ENCODE data around the gene AFG1L. TPM values are rescaled to one million over a fixed set of nuclear protein-coding genes. Genes with fewer than 3 reads are reported as not detected.

AFG1L gene
- polyA plus RNA-seq, 1 of the 3 experiments (the other 2 are of a cell fraction) = 0.71 TPM

- Histone ChIP-seq H3K36me3 (replicated peaks in 1 of 2; ENCODE audit: control insufficient read depth in 1 of 2, insufficient read depth in 2 of 2, low read length in 1 of 2) (no peaks in the 10 kb centered on the region), H3K27me3 (ENCODE audit: insufficient read depth) (no peaks in the 10 kb centered on the region), H3K4me2 (no peak overlapping the region), H3K9me2 (no peaks in the 10 kb centered on the region), H3F3A (replicated peaks; ENCODE audit: insufficient read depth) (peaks cover 5% of the 10 kb centered on the region), H2AFZ (ENCODE audit: low read depth) (no peak overlapping the region), H3K79me2 (ENCODE audit: insufficient read depth) (no peaks in the 10 kb centered on the region), H3K9me3 (no peaks in the 10 kb centered on the region), H3K4me1 (ENCODE audit: control insufficient read depth in 1 of 2, insufficient read depth in 2 of 2, low read depth in 1 of 2, low read length in 1 of 2) (peaks cover 0 to 6% of the 10 kb centered on the region in 2 experiments; a peak in 1 of 4 replicates), H4K20me1 (ENCODE audit: insufficient read depth) (no peaks in the 10 kb centered on the region), H3K27ac (ENCODE audit: low read depth in 2 of 2, low read length in 1 of 2) (no peak overlapping the region), H3K4me3 (ENCODE audit: low read depth in 2 of 2, low read length in 1 of 2) (no peak overlapping the region), H3K9ac (no peak overlapping the region)
- 95% methylated on average over 5 of the region's 5 CpGs for WGBS (ENCODE audit: low lambda C conversion rate)
- no peak for DNase-seq
- ChIA-PET POLR2A (interaction anchor here (0.6 kb wide), 2 partner anchors 336 to 452 kb away, joined by 3 read pairs; no protein-coding TSS in a partner anchor), CTCF (interaction anchor here (1.0 to 7.1 kb wide), 5 partner anchors 13 to 517 kb away, joined by 4 to 52 read pairs (median 6); no protein-coding TSS in a partner anchor)
- no peak for TF ChIP-seq GATA2 (CRISPR knock-in tag; IDR thresholded peaks at IDR 0.05)
Measured at GRCh38 chr6:108556250-108556649, 261.4 kb downstream of the AFG1L start.

DNA sequence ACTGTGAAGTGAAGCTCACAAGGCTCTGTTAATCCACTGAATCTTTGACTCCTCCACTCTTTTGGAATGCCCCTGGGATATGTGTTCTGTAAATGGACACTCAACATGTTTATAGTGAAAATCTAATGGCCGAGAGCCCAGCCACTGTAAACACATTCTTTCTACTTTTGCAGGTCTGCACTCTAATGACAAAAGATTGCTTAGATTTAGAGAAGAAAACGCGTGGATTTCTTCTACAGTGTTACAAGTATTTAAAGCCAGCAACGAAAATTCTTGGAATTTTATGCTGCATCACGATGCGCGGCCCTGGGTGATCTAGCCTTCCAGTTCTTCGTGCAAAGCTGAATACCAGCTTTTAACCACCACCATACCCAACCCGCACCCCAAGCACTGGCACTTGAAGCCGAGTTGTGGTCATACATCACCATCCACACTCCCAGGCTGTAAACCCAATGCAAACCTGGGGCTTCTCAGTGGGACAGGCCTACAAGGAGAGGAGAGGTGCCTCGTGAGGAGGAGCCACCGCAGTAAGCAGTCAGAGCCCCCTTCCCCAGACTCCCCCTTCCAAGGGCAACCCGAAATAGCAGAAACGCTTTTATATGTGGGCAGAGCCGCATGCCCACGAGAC lies 262.1 kb downstream of the AFG1L start:
- TF ChIP-seq, protein P1, sequence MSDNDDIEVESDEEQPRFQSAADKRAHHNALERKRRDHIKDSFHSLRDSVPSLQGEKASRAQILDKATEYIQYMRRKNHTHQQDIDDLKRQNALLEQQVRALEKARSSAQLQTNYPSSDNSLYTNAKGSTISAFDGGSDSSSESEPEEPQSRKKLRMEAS (IDR thresholded peaks at IDR 0.05; ENCODE audit: low read depth) = no peak
- TF ChIP-seq TAF1 (IDR thresholded peaks at IDR 0.05; ENCODE audit: borderline replicate concordance, low read depth, low read length) (no peak), MXI1 (IDR thresholded peaks at IDR 0.05; ENCODE audit: low read depth, low read length) (no peak)
- Histone ChIP-seq H3K27ac (ENCODE audit: low read depth in 2 of 2, low read length in 1 of 2) (peak overlapping the region in 1 of 2 experiments; percentile 98; a peak in 2 of 4 replicates), H3K4me1 (ENCODE audit: control insufficient read depth in 1 of 2, insufficient read depth in 2 of 2, low read depth in 1 of 2, low read length in 1 of 2) (peaks cover 0 to 6% of the 10 kb centered on the region in 2 experiments; a peak in 1 of 4 replicates), H3F3A (replicated peaks; ENCODE audit: insufficient read depth) (peaks cover 5% of the 10 kb centered on the region), H2AFZ (ENCODE audit: low read depth) (peak overlapping the region; percentile 94; the same call in 1 of the 2 replicates), H3K79me2 (ENCODE audit: insufficient read depth) (peaks cover 6% of the 10 kb centered on the region), H3K36me3 (replicated peaks in 1 of 2; ENCODE audit: control insufficient read depth in 1 of 2, insufficient read depth in 2 of 2, low read length in 1 of 2) (no peaks in the 10 kb centered on the region), H4K20me1 (ENCODE audit: insufficient read depth) (peaks cover 3% of the 10 kb centered on the region; the same call in 1 of the 2 replicates), H3K27me3 (ENCODE audit: insufficient read depth) (no peaks in the 10 kb centered on the region), H3K9me2 (no peaks in the 10 kb centered on the region), H3K9me3 (no peaks in the 10 kb centered on the region), H3K4me2 (peak overlapping the region; percentile 97), H3K9ac (peak overlapping the region; percentile 85), H3K4me3 (ENCODE audit: low read depth in 2 of 2, low read length in 1 of 2) (peak overlapping the region; percentile 70 to 91)
- 80% methylated on average over 16 of the region's 16 CpGs for WGBS (ENCODE audit: low lambda C conversion rate)
- ChIA-PET POLR2A (interaction anchor here (0.6 to 4.8 kb wide), 3 partner anchors 242 to 452 kb away, joined by 3 to 69 read pairs (median 3); no protein-coding TSS in a partner anchor), CTCF (interaction anchor here (0.9 to 7.1 kb wide), 4 partner anchors 14 to 516 kb away, joined by 3 to 52 read pairs (median 11); no protein-coding TSS in a partner anchor)
- DNase-seq = no peak

GRCh38 chr6:108557494-108558371 lies 262.9 kb downstream of the AFG1L start:
- peak overlapping the region; percentile 97 to 98 for H3K27ac ChIP-seq (ENCODE audit: low read depth in 2 of 2, low read length in 1 of 2)
- H3K79me2 ChIP-seq (ENCODE audit: insufficient read depth) = peaks cover 13% of the 10 kb centered on the region
- H3F3A ChIP-seq (replicated peaks; ENCODE audit: insufficient read depth) = peaks cover 6% of the 10 kb centered on the region
- CTCF ChIA-PET = interaction anchor here (0.7 to 7.1 kb wide), 9 partner anchors 15 to 515 kb away, joined by 3 to 52 read pairs (median 6); partner anchors contain the start of gene ARMC2
- H3K4me2 ChIP-seq = peak overlapping the region; percentile 97
- WGBS (ENCODE audit: low lambda C conversion rate) = 10% methylated on average over 24 of the region's 105 CpGs
- POLR2A ChIA-PET = interaction anchor here (0.8 to 4.8 kb wide), 4 partner anchors 206 to 537 kb away, joined by 3 to 69 read pairs (median 4); partner anchors contain the start of genes ARMC2 and SESN1
- peak overlapping the region; percentile 85 for H3K9ac ChIP-seq
- peak overlapping the region; percentile 70 to 91 for H3K4me3 ChIP-seq (ENCODE audit: low read depth in 2 of 2, low read length in 1 of 2)
- H3K4me1 ChIP-seq (ENCODE audit: control insufficient read depth in 1 of 2, insufficient read depth in 2 of 2, low read depth in 1 of 2, low read length in 1 of 2) = peaks cover 0 to 13% of the 10 kb centered on the region in 2 experiments; a peak in 2 of 4 replicates
- H2AFZ ChIP-seq (ENCODE audit: low read depth) = peak overlapping the region; percentile 94; the same call in 1 of the 2 replicates
- TF ChIP-seq ELF1 (IDR thresholded peaks at IDR 0.05) = no peak
- TF ChIP-seq MEF2A (IDR thresholded peaks at IDR 0.05; ENCODE audit: borderline replicate concordance, low read depth) = no peak
- TF ChIP-seq RCOR1 (IDR thresholded peaks at IDR 0.05; ENCODE audit: low read length) = no peak
- peak; percentile 95 for TF ChIP-seq MXI1 (IDR thresholded peaks at IDR 0.05; ENCODE audit: low read depth, low read length)
- TF ChIP-seq FOXJ3 (CRISPR knock-in tag; IDR thresholded peaks at IDR 0.05) = no peak
- TF ChIP-seq, protein P1 (IDR thresholded peaks at IDR 0.05; ENCODE audit: low read depth) = peak; percentile 91
- peaks cover 10% of the 10 kb centered on the region; the same call in 1 of the 2 replicates for H4K20me1 ChIP-seq (ENCODE audit: insufficient read depth)
- H3K36me3 ChIP-seq (replicated peaks in 1 of 2; ENCODE audit: control insufficient read depth in 1 of 2, insufficient read depth in 2 of 2, low read length in 1 of 2) = no peaks in the 10 kb centered on the region
- H3K9me3 ChIP-seq = no peaks in the 10 kb centered on the region
- peak; percentile 94 for DNase-seq
- no peaks in the 10 kb centered on the region for H3K27me3 ChIP-seq (ENCODE audit: insufficient read depth)
- no peaks in the 10 kb centered on the region for H3K9me2 ChIP-seq

All from SK-N-SH (cell line).